IPS-20b (cell line): ENCODE measurements around the gene SLC24A1.

ENCODE experiments used
- H3K27ac ChIP-seq: one replicate; pipeline ENCODE4 v1.5.1; 2013; ENCODE audit warnings: low read length
- H3K27me3 ChIP-seq: 2 replicates; pipeline ENCODE4 v1.6.1; 2013; ENCODE audit warnings: mild to moderate bottlenecking, low read length, inconsistent platforms; ENCODE audit not compliant: insufficient read depth
- H3K36me3 ChIP-seq: 2 replicates; pipeline ENCODE4 v1.6.1; 2013; ENCODE audit warnings: low read depth, mild to moderate bottlenecking, inconsistent platforms, low read length, moderate library complexity; ENCODE audit not compliant: insufficient read depth
- H3K4me1 ChIP-seq: 2 replicates; pipeline ENCODE4 v1.6.1; 2013; ENCODE audit warnings: mild to moderate bottlenecking, control low read depth, inconsistent platforms, low read length, moderate library complexity; ENCODE audit not compliant: insufficient read depth
- H3K4me3 ChIP-seq: 2 replicates; pipeline ENCODE4 v1.5.1; 2013; ENCODE audit warnings: mild to moderate bottlenecking, low read length, inconsistent platforms
- H3K9ac ChIP-seq: 2 replicates; pipeline ENCODE4 v1.6.1; 2013; ENCODE audit warnings: low read depth, mild to moderate bottlenecking, inconsistent platforms, low read length, moderate library complexity
- H3K9me3 ChIP-seq: 2 replicates; pipeline ENCODE4 v1.6.1; 2013; ENCODE audit warnings: mild to moderate bottlenecking, low read depth, low read length, inconsistent platforms; ENCODE audit not compliant: insufficient read depth

The SLC24A1 gene

DNA sequence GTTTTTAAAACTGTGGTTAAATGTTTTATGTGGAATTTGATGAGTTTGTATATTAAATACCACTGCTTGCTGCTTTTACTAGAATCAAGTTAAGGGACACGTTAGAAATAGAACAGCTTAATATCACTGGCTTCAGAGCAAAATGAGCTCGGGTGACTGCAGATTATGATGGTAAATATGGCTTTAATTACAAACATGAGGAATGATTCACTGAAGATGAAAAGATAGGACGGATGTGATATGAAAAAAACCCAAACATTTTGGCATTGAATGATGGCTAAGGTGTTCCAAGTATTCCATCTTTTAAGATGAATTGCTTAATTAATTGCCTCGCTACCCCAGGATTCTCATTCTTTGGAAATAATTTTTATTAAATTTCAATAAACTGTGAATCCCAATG, 33.7 kb downstream of the SLC24A1 start:
- no peaks in the 10 kb centered on the region for H3K9me3 ChIP-seq
- no peak overlapping the region for H3K4me3 ChIP-seq
- H3K27me3 ChIP-seq: no peaks in the 10 kb centered on the region
- H3K27ac ChIP-seq: no peak overlapping the region
- no peaks in the 10 kb centered on the region for H3K4me1 ChIP-seq
- H3K9ac ChIP-seq: no peak overlapping the region
- no peaks in the 10 kb centered on the region for H3K36me3 ChIP-seq

DNA sequence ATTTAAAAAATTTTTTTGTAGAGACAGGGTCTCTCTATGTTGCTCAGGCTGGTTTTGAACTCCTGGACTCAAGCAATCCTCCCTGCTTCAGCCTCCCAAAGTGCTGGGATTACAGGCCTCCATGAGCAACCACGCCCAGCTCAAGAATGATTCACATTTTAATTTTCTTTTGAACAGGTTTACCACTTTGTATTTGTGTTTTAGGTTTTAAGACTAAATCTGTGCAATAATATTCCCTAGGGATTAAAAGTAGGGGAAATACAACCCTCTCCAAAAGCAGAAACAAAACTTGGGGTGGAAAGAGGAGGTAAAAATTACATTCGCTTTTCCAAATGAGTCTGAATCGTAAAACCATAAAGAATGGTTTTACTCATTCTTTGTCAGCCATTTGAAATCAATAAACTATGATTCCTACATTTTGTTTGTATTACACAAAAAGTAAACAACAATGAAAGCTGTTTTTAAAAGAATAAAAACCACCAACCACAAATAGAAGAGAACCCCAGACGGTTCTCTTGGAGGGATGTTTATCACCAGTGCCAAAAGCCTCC, 37.8 kb downstream of the SLC24A1 start:
- H3K27me3 ChIP-seq: no peaks in the 10 kb centered on the region
- H3K9me3 ChIP-seq: no peaks in the 10 kb centered on the region
- no peaks in the 10 kb centered on the region for H3K4me1 ChIP-seq
- H3K27ac ChIP-seq: no peak overlapping the region
- H3K36me3 ChIP-seq: no peaks in the 10 kb centered on the region
- no peak overlapping the region for H3K9ac ChIP-seq
- H3K4me3 ChIP-seq: no peak overlapping the region

DNA sequence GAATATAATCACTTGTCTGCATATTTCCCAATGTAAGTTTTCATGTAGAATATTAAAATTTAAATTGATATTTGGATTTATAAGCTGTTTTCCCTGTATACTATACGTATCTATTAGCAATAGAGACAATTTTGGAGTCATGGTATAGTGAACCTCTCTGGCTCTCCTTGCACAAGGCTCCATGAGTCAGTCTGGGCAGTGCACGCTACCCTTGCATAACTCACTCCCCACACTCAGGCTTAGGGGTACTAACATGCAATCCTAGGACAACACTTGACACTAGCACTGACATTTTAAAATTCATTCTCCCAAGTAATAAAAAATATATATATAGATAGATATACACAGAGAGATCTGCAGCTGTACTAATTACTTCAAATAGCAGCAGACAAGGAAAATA, 39.2 kb downstream of the SLC24A1 start:
- Histone ChIP-seq H3K4me1 (no peaks in the 10 kb centered on the region), H3K9ac (no peak overlapping the region), H3K4me3 (no peak overlapping the region), H3K9me3 (no peaks in the 10 kb centered on the region), H3K36me3 (no peaks in the 10 kb centered on the region), H3K27ac (no peak overlapping the region), H3K27me3 (no peaks in the 10 kb centered on the region)

DNA sequence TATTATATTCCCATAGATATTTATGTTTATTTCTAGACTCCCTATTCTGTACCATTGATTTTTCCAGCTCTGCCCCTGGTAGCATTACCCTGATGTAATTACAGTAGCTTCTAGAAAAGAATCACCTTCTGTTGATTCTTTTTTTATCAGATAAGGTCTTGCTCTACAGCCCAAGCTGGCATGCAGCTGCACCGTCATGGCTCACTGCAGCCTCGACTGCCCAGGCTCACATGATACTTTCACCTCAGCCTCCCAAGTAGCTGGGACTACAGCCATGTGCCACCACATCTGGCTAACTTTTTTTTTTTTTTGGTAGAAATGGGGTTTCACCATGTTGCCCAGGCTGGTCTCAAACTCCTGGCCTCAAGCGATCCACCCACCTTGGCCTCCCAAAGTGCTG, 41.8 kb downstream of the SLC24A1 start:
- Histone ChIP-seq H3K27ac (no peak overlapping the region), H3K36me3 (no peaks in the 10 kb centered on the region), H3K4me1 (no peaks in the 10 kb centered on the region), H3K4me3 (no peak overlapping the region), H3K9ac (no peak overlapping the region), H3K9me3 (no peaks in the 10 kb centered on the region), H3K27me3 (no peaks in the 10 kb centered on the region)

DNA sequence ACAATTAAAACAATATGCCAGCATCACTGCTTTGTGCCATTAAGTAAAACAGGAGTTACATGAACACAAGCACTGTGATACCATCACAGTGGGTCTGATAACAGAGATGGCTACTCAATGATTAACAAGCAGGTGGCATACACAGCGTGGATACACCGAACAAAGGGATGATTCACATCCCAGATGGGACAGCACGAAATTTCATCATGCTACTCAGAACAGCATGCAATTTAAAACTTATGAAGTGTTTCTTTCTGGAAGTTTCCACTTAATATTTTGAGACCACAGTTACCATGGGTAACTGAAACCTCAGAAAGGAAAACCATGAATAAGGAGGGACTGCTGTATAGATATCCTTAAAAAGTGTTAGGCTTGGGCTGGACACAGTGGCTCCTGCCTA, 44.5 kb downstream of the SLC24A1 start:
- Histone ChIP-seq H3K36me3 (no peaks in the 10 kb centered on the region), H3K27ac (no peak overlapping the region)

DNA sequence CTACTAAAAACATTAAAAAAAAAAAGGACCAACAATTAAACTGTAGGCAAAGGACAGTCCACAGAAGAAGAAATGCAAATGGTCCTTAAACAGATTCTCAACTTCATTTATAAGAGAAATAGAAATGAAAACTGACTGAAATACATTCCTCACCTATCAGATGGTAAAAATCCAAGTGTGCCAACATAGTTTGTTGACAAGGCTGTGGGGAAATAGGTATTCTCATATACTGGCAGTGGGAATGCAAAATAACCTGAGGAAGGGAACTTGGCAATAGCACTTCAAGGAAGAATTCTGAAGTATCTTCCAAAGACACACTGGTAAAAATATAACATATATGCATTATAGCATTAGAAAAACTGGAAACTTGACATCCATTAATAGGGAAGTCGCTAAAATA, 53.8 kb downstream of the SLC24A1 start:
- H3K4me3 ChIP-seq: no peak overlapping the region
- no peaks in the 10 kb centered on the region for H3K36me3 ChIP-seq
- no peaks in the 10 kb centered on the region for H3K27me3 ChIP-seq
- no peaks in the 10 kb centered on the region for H3K9me3 ChIP-seq
- no peak overlapping the region for H3K27ac ChIP-seq
- H3K9ac ChIP-seq: no peak overlapping the region
- no peaks in the 10 kb centered on the region for H3K4me1 ChIP-seq

More for the DNA sequence above, 44.5 kb downstream of the SLC24A1 start:
- no peaks in the 10 kb centered on the region for H3K27me3 ChIP-seq
- H3K9ac ChIP-seq: no peak overlapping the region
- H3K4me3 ChIP-seq: no peak overlapping the region
- H3K4me1 ChIP-seq: no peaks in the 10 kb centered on the region
- no peaks in the 10 kb centered on the region for H3K9me3 ChIP-seq

DNA sequence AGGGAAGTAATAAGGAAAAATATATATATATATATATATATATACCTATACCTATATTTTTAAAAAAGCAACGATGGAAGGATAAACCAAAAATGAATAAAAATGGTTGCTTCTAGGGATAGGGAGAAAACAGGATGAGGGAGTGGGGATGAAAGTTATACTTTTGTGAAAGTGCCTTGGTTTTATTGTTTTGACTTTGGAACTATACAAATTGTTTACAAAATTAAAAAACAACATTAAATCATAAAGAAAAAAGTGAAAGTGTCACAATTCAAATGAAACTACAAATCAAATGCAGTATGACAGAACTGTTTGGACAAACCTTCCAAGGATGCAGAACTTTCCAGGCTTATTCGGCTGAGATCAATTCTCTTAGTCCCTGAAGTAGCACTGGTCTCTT, 54.4 kb downstream of the SLC24A1 start:
- no peaks in the 10 kb centered on the region for H3K9me3 ChIP-seq
- H3K36me3 ChIP-seq: no peaks in the 10 kb centered on the region
- H3K4me1 ChIP-seq: no peaks in the 10 kb centered on the region
- no peak overlapping the region for H3K9ac ChIP-seq
- H3K27ac ChIP-seq: no peak overlapping the region
- no peak overlapping the region for H3K4me3 ChIP-seq
- no peaks in the 10 kb centered on the region for H3K27me3 ChIP-seq

DNA sequence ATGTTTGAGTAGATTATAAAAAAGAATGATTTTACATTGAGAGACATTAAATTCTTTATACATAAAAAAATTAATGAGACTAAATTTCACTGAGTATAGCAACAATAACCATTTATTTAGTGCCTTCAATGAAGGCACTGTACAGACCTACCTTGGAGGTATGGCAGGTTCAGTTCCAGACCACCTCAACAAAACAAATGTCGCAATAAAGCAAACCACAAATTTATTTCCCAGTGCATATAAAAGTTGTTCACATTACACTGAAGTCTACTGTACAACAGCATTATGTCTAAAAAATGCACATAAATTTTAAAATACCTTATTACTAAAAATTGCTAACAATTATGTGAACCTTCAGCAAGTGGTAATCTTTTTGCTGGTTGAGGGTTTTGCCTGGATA, 58.8 kb downstream of the SLC24A1 start:
- H3K36me3 ChIP-seq: no peaks in the 10 kb centered on the region
- H3K27ac ChIP-seq: no peak overlapping the region
- no peaks in the 10 kb centered on the region for H3K9me3 ChIP-seq
- no peaks in the 10 kb centered on the region for H3K27me3 ChIP-seq
- H3K4me3 ChIP-seq: no peak overlapping the region
- H3K4me1 ChIP-seq: no peaks in the 10 kb centered on the region
- H3K9ac ChIP-seq: no peak overlapping the region

DNA sequence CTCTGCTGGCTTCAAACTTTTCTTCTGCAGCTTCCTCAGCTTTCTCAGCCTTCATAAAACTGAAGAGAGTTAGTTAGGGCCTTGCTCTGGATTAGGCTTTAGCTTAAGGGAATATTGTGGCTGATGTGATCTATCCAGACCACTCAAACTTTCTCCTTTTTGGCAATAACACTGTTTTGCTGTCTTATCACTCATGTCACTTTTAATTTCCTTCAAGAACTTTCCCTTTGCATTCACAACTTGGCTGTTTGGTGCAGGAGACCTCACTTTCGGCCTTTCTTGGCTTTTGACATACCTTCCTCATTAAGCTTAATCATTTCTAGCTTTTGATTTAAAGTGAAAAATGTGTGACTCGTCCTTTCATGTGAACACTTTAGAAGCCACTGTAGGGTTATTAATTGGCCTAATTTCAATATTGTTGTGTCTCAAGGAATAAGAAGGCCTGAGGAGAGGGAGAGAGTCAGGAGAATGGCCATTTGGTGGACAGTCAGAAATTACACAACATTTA, 60.7 kb downstream of the SLC24A1 start:
- Histone ChIP-seq H3K27me3 (no peaks in the 10 kb centered on the region), H3K4me1 (no peaks in the 10 kb centered on the region), H3K9me3 (no peaks in the 10 kb centered on the region), H3K36me3 (no peaks in the 10 kb centered on the region), H3K4me3 (no peak overlapping the region), H3K27ac (no peak overlapping the region), H3K9ac (no peak overlapping the region)

DNA sequence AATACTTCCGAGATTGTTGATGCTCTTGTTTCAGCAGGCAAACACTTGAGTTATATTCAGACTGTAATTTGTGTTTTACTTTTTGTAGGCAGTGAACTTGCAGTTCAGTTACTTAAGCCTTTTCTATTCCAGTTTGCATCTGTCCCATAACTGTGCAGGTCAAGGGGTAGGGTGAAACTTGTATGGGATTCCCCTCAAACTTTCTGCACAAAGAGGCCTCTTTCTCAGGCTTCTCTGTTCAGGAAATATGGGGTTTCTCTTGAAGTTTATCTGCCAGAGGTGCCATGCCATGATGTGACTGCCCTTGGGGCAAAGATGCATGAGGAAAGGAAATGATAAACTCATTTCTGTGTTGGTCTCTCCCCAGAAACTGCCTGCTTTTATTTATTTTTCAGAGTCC, 66.7 kb downstream of the SLC24A1 start:
- Histone ChIP-seq H3K36me3 (no peaks in the 10 kb centered on the region), H3K9me3 (no peaks in the 10 kb centered on the region), H3K4me1 (no peaks in the 10 kb centered on the region), H3K27me3 (no peaks in the 10 kb centered on the region), H3K27ac (no peak overlapping the region), H3K4me3 (no peak overlapping the region), H3K9ac (no peak overlapping the region)

DNA sequence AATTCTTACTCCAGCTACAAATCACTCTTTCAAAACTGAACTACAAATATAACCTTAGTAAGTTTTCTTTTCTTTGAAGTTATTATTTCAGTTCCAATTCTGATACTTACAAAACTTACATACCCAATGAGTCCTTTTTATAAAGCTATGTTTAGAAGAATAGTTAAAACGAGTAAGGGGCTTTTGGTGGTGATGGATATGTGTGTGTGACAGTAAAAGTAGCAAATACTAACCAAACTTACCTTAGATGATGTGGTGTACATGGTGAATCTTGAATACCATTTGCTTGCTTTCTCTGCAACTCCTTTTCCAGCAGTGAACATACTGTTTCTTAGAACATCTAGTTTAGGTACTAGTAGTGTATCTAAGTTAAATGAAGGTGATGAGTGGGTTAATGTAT, 68.4 kb downstream of the SLC24A1 start:
- no peak overlapping the region for H3K9ac ChIP-seq
- H3K27ac ChIP-seq: no peak overlapping the region
- no peaks in the 10 kb centered on the region for H3K9me3 ChIP-seq
- H3K27me3 ChIP-seq: no peaks in the 10 kb centered on the region
- no peaks in the 10 kb centered on the region for H3K4me1 ChIP-seq
- no peak overlapping the region for H3K4me3 ChIP-seq
- no peaks in the 10 kb centered on the region for H3K36me3 ChIP-seq

DNA sequence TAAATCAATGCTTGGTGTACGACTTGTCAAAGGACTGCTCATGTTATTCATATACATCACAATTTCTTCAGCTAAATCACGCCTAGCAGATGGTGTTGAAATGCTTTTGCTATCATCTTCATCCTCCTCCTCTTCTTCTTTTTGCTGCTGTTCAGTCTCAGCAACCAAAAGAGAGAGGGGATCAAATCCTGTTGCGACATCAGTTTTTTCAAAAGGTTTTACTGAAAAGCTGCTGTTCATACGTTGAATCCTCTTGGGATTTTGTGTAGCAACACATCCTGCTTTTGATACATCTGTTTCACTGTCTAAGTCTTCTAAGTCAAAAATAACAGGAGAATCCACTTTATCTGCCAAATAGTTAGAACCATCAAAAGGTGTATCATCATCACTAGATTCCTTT, 69.0 kb downstream of the SLC24A1 start:
- Histone ChIP-seq H3K9ac (no peak overlapping the region), H3K9me3 (no peaks in the 10 kb centered on the region), H3K4me3 (no peak overlapping the region), H3K4me1 (no peaks in the 10 kb centered on the region), H3K36me3 (no peaks in the 10 kb centered on the region), H3K27ac (no peak overlapping the region), H3K27me3 (no peaks in the 10 kb centered on the region)
